Astrocyte (in vitro differentiated cells and primary cell): ENCODE data around the gene ZNF783. TPM values are rescaled to one million over a fixed set of nuclear protein-coding genes. Genes with fewer than 3 reads are reported as not detected.
A peak's percentile ranks its signal among the peaks of the same experiment; 100 is the strongest.

Experiments used
- DNase-seq: peaks from one replicate; pipeline ENCODE4 v3.0.0-alpha.2; 2010; ENCODE audit warnings: low read depth
- FAIRE-seq: peaks from 2 replicates; lab custom pipeline; 2011; peaks lifted over from hg19 to GRCh38; lab: Jason Lieb, UNC
- H2AFZ ChIP-seq: 2 replicates; pipeline ENCODE4 v1.6.0; 2012; ENCODE audit warnings: low read depth, low read length, inconsistent platforms
- H3K27ac ChIP-seq: 2 replicates; pipeline ENCODE4 v1.5.1; 2011; ENCODE audit warnings: low read depth, low read length, inconsistent platforms
- H3K27me3 ChIP-seq: 2 replicates; pipeline ENCODE4 v1.6.0; 2011; ENCODE audit warnings: low read length, inconsistent platforms; ENCODE audit not compliant: insufficient read depth
- H3K36me3 ChIP-seq: 2 replicates; pipeline ENCODE4 v1.5.1; 2011; ENCODE audit warnings: low read length, inconsistent platforms; ENCODE audit not compliant: insufficient read depth
- H3K4me1 ChIP-seq: 2 replicates; pipeline ENCODE4 v1.5.1; 2011; ENCODE audit warnings: low read length, inconsistent platforms; ENCODE audit not compliant: insufficient read depth
- H3K4me2 ChIP-seq: 2 replicates; pipeline ENCODE4 v1.6.0; 2012; ENCODE audit warnings: low read length, inconsistent platforms
- H3K4me3 ChIP-seq: 2 replicates; pipeline ENCODE4 v1.5.1; 2011; ENCODE audit warnings: low read depth, mild to moderate bottlenecking, low read length, inconsistent platforms; ENCODE audit not compliant: insufficient read depth
- H3K79me2 ChIP-seq: 2 replicates; pipeline ENCODE4 v1.6.0; 2012; ENCODE audit warnings: mild to moderate bottlenecking, low read length, inconsistent platforms; ENCODE audit not compliant: insufficient read depth
- H3K9ac ChIP-seq: 2 replicates; pipeline ENCODE4 v1.6.0; 2012; ENCODE audit warnings: mild to moderate bottlenecking, low read length, inconsistent platforms
- H3K9me3 ChIP-seq: 2 replicates; pipeline ENCODE4 v1.5.1; 2012; ENCODE audit warnings: low read depth, mild to moderate bottlenecking, low read length, inconsistent platforms; ENCODE audit not compliant: insufficient read depth
- H4K20me1 ChIP-seq: 2 replicates; pipeline ENCODE4 v1.6.0; 2012; ENCODE audit warnings: low read length, inconsistent platforms; ENCODE audit not compliant: insufficient read depth
- H3K27ac Mint-ChIP-seq: one replicate; pipeline ENCODE4 v1.8.0; 2021; ENCODE audit warnings: mild to moderate bottlenecking, mixed read lengths; ENCODE audit not compliant: unreplicated experiment
- H3K27me3 Mint-ChIP-seq: one replicate; pipeline ENCODE4 v1.8.0; 2021; ENCODE audit warnings: low read depth, mixed read lengths; ENCODE audit not compliant: unreplicated experiment
- H3K36me3 Mint-ChIP-seq: one replicate; pipeline ENCODE4 v1.8.0; 2021; ENCODE audit warnings: low read depth, mixed read lengths; ENCODE audit not compliant: unreplicated experiment
- H3K4me1 Mint-ChIP-seq: one replicate; pipeline ENCODE4 v1.8.0; 2021; ENCODE audit warnings: low read depth, mixed read lengths; ENCODE audit not compliant: unreplicated experiment
- H3K4me3 Mint-ChIP-seq: one replicate; pipeline ENCODE4 v1.8.0; 2021; ENCODE audit warnings: mild to moderate bottlenecking, moderate library complexity, mixed read lengths; ENCODE audit not compliant: unreplicated experiment
- H3K9me3 Mint-ChIP-seq: one replicate; pipeline ENCODE4 v1.8.0; 2021; ENCODE audit warnings: mild to moderate bottlenecking, mixed read lengths; ENCODE audit not compliant: unreplicated experiment
- CTCF ChIP-seq: IDR thresholded peaks from 2 replicates; pipeline ENCODE4 v1.5.1; 2011; ENCODE audit warnings: low read depth, mild to moderate bottlenecking, inconsistent platforms, low read length, moderate library complexity; ENCODE audit not compliant: insufficient read depth
- EZH2 ChIP-seq: IDR thresholded peaks from 2 replicates; pipeline ENCODE4 v1.6.1; 2012; ENCODE audit warnings: mild to moderate bottlenecking, low read length, inconsistent platforms; ENCODE audit not compliant: insufficient read depth
- total RNA-seq: library from RNA; stranded (reverse); gene quantifications from 2 replicates; pipeline ENCODE4 v1.2.1, GENCODE V29; 2021

ZNF783 gene
- total RNA-seq, 1 donor from 2014 or later = 10.6 TPM

GRCh38 chr7:149240637-149241036 lies 21.4 kb upstream of the ZNF783 start:
- Mint-ChIP-seq H3K9me3 (no peaks in the 10 kb centered on the region), H3K36me3 (peaks cover 5% of the 10 kb centered on the region), H3K27ac (no peak overlapping the region), H3K4me1 (peaks cover 5% of the 10 kb centered on the region), H3K27me3 (no peaks in the 10 kb centered on the region), H3K4me3 (peak overlapping the region; percentile 96)
- H3K4me2 ChIP-seq = peak overlapping the region; percentile 98
- TF ChIP-seq CTCF (no peak), EZH2 (no peak)
- H3K27me3 ChIP-seq = no peaks in the 10 kb centered on the region
- peak overlapping the region; percentile 92 for H3K4me3 ChIP-seq
- H3K79me2 ChIP-seq = peaks cover 54% of the 10 kb centered on the region
- peak overlapping the region; percentile 0 for H3K27ac ChIP-seq
- no peaks in the 10 kb centered on the region for H3K9me3 ChIP-seq
- DNase-seq (no peak), FAIRE-seq (no peak)
- no peaks in the 10 kb centered on the region for H3K36me3 ChIP-seq
- H3K9ac ChIP-seq = peak overlapping the region; percentile 89
- no peak overlapping the region for H2AFZ ChIP-seq
- H4K20me1 ChIP-seq = peaks cover 17% of the 10 kb centered on the region
- peaks cover 13% of the 10 kb centered on the region for H3K4me1 ChIP-seq

GRCh38 chr7:149241696-149242095 lies 20.3 kb upstream of the ZNF783 start:
- H3K9ac ChIP-seq = no peak overlapping the region
- TF ChIP-seq CTCF (no peak), EZH2 (no peak)
- no peak overlapping the region for H3K4me3 ChIP-seq
- Mint-ChIP-seq H3K4me1 (peaks cover 5% of the 10 kb centered on the region), H3K27me3 (no peaks in the 10 kb centered on the region), H3K4me3 (peak overlapping the region; percentile 45), H3K9me3 (no peaks in the 10 kb centered on the region), H3K27ac (no peak overlapping the region), H3K36me3 (peaks cover 8% of the 10 kb centered on the region)
- H3K36me3 ChIP-seq = no peaks in the 10 kb centered on the region
- H3K4me1 ChIP-seq = peaks cover 13% of the 10 kb centered on the region
- H3K27ac ChIP-seq = no peak overlapping the region
- peaks cover 27% of the 10 kb centered on the region for H4K20me1 ChIP-seq
- FAIRE-seq = no peak
- no peak overlapping the region for H2AFZ ChIP-seq
- no peak for DNase-seq
- H3K4me2 ChIP-seq = no peak overlapping the region
- H3K79me2 ChIP-seq = peaks cover 64% of the 10 kb centered on the region
- no peaks in the 10 kb centered on the region for H3K27me3 ChIP-seq
- no peaks in the 10 kb centered on the region for H3K9me3 ChIP-seq

- Mint-ChIP-seq H3K4me3 (no peak overlapping the region), H3K36me3 (peaks cover 11% of the 10 kb centered on the region), H3K27ac (no peak overlapping the region), H3K4me1 (peaks cover 9% of the 10 kb centered on the region), H3K27me3 (no peaks in the 10 kb centered on the region), H3K9me3 (no peaks in the 10 kb centered on the region)
- DNase-seq (no peak), FAIRE-seq (no peak)
- H3K9me3 ChIP-seq = no peaks in the 10 kb centered on the region
- TF ChIP-seq EZH2 (no peak), CTCF (no peak)
- H3K4me3 ChIP-seq = no peak overlapping the region
- peaks cover 81% of the 10 kb centered on the region for H3K79me2 ChIP-seq
- no peak overlapping the region for H3K9ac ChIP-seq
- no peak overlapping the region for H3K4me2 ChIP-seq
- no peak overlapping the region for H3K27ac ChIP-seq
- H3K36me3 ChIP-seq = no peaks in the 10 kb centered on the region
- H3K4me1 ChIP-seq = peaks cover 7% of the 10 kb centered on the region
- no peaks in the 10 kb centered on the region for H3K27me3 ChIP-seq
- H4K20me1 ChIP-seq = peaks cover 47% of the 10 kb centered on the region
- H2AFZ ChIP-seq = no peak overlapping the region
Observed at GRCh38 chr7:149245244-149245643, 16.8 kb upstream of the ZNF783 start.
